Ishikawa (cell line): Measurements from ENCODE around the gene BANF2.

Experiments
- CEBPB ChIP-seq: IDR thresholded peaks from 2 replicates; pipeline ENCODE4 v1.6.1; 2012
- CREB1 ChIP-seq: IDR thresholded peaks from 2 replicates; pipeline ENCODE4 v1.6.1; 2012; ENCODE audit warnings: low read depth
- EGR1 ChIP-seq: IDR thresholded peaks from 2 replicates; pipeline ENCODE4 v1.6.1; 2012
- EP300 ChIP-seq: IDR thresholded peaks from 2 replicates; pipeline ENCODE4 v1.6.1; 2012; ENCODE audit warnings: borderline replicate concordance
- FOXM1 ChIP-seq: IDR thresholded peaks from 2 replicates; pipeline ENCODE4 v1.6.1; 2012; ENCODE audit warnings: low read depth, borderline replicate concordance
- MAX ChIP-seq: IDR thresholded peaks from 2 replicates; pipeline ENCODE4 v1.6.1; 2012
- NFIC ChIP-seq: IDR thresholded peaks from 2 replicates; pipeline ENCODE4 v1.6.1; 2012
- RAD21 ChIP-seq: IDR thresholded peaks from 2 replicates; pipeline ENCODE4 v1.6.1; 2012; ENCODE audit warnings: low read depth
- REST ChIP-seq: IDR thresholded peaks from 2 replicates; pipeline ENCODE4 v1.6.1; 2012; ENCODE audit warnings: low read depth, mild to moderate bottlenecking
- TAF1 ChIP-seq: IDR thresholded peaks from 2 replicates; pipeline ENCODE4 v1.6.1; 2012; ENCODE audit warnings: low read depth, mild to moderate bottlenecking
- TCF12 ChIP-seq: IDR thresholded peaks from 2 replicates; pipeline ENCODE4 v1.6.1; 2012; ENCODE audit warnings: low read depth
- TEAD4 ChIP-seq: IDR thresholded peaks from 2 replicates; pipeline ENCODE4 v1.6.1; 2012
- USF1 ChIP-seq: IDR thresholded peaks from 2 replicates; pipeline ENCODE4 v1.6.1; 2012
- YY1 ChIP-seq: IDR thresholded peaks from 2 replicates; pipeline ENCODE4 v1.6.1; 2012; ENCODE audit warnings: low read depth
- ZBTB7A ChIP-seq: IDR thresholded peaks from 2 replicates; pipeline ENCODE4 v1.6.1; 2012; ENCODE audit warnings: low read depth

Gene BANF2

GRCh38 chr20:17681726-17682102, 18.1 kb upstream of the BANF2 start:
- TF ChIP-seq YY1: no peak
- TF ChIP-seq TCF12: no peak
- no peak for TF ChIP-seq REST
- no peak for TF ChIP-seq MAX
- no peak for TF ChIP-seq NFIC
- no peak for TF ChIP-seq RAD21

- no peak for TF ChIP-seq TCF12
- TF ChIP-seq NFIC: no peak
- TF ChIP-seq FOXM1: no peak; the same call in 1 of the 2 replicates
- TF ChIP-seq USF1: no peak
- peak; percentile 17; the same call in 1 of the 2 replicates for TF ChIP-seq RAD21
- TF ChIP-seq MAX: peak; percentile 31; the same call in 1 of the 2 replicates
- TF ChIP-seq CEBPB: peak; percentile 94
- no peak for TF ChIP-seq CREB1
- TF ChIP-seq TEAD4: no peak
- peak; percentile 12; the same call in 1 of the 2 replicates for TF ChIP-seq YY1
- TF ChIP-seq EP300: no peak
- no peak for TF ChIP-seq EGR1
- TF ChIP-seq TAF1: peak; percentile 90
- no peak for TF ChIP-seq REST
- TF ChIP-seq ZBTB7A: peak; percentile 52; the same call in 1 of the 2 replicates
Observed at GRCh38 chr20:17682103-17682888, 17.5 kb upstream of the BANF2 start, which contains the start of gene RRBP1. Gene RRBP1, minus strand, starts transcription at chr20:17682242. Its CDS starts 21,735 bp downstream, at chr20:17660507.

GRCh38 chr20:17682889-17683198, 16.9 kb upstream of the BANF2 start:
- TF ChIP-seq NFIC: no peak

- TF ChIP-seq NFIC (no peak), FOXM1 (no peak), EGR1 (no peak), REST (no peak), EP300 (no peak), CREB1 (no peak), RAD21 (no peak), YY1 (no peak), MAX (no peak), USF1 (no peak), TEAD4 (no peak), TCF12 (no peak)
Observed at GRCh38 chr20:17683218-17684076, 16.3 kb upstream of the BANF2 start.
